Activated CD8-positive, alpha-beta memory T cell treated with anti-CD3 and anti-CD28 coated beads for 48 hours (primary cell): ENCODE measurements around the gene GSG1.
"Not testable (repeated sequence)": the region's sequence is repeated elsewhere in the genome, so short reads cannot be mapped to it uniquely, and the experiment has no call there.

ENCODE experiments used
- DNase-seq, 3 experiments: peaks; one replicate each; pipeline ENCODE4 v3.0.0-alpha.2; 2020; ENCODE audit warnings: low read depth in 2 of 3, low spot score in 2 of 3

The GSG1 gene

GRCh38 chr12:13093191-13093847, 10.1 kb downstream of the GSG1 start:
- DNase-seq, result no peak

- no peak for DNase-seq
Observed at GRCh38 chr12:13091832-13092231, 11.6 kb downstream of the GSG1 start.

GRCh38 chr12:13090054-13090453, 13.4 kb downstream of the GSG1 start:
- no peak for DNase-seq

- DNase-seq, result no peak
Observed at GRCh38 chr12:13088496-13088895, 15.0 kb downstream of the GSG1 start.

GRCh38 chr12:13087766-13088165, 15.7 kb downstream of the GSG1 start:
- no peak for DNase-seq

- DNase-seq, result no peak
Observed at GRCh38 chr12:13085968-13086686, 17.3 kb downstream of the GSG1 start.

GRCh38 chr12:13084898-13085640, 18.4 kb downstream of the GSG1 start:
- DNase-seq, result no peak

GRCh38 chr12:13083638-13084037, 19.8 kb downstream of the GSG1 start:
- DNase-seq, result not testable (repeated sequence)

- DNase-seq, result no peak
Observed at GRCh38 chr12:13082861-13083260, 20.6 kb downstream of the GSG1 start.

GRCh38 chr12:13080266-13080665, 23.2 kb downstream of the GSG1 start:
- DNase-seq, result no peak

GRCh38 chr12:13079440-13079906, 24.0 kb downstream of the GSG1 start:
- no peak for DNase-seq

- DNase-seq, result no peak
Observed at GRCh38 chr12:13075786-13076570, 27.5 kb downstream of the GSG1 start.

GRCh38 chr12:13075118-13075480, 28.4 kb downstream of the GSG1 start:
- DNase-seq, result no peak

- DNase-seq, result no peak
Observed at GRCh38 chr12:13074396-13075117, 28.9 kb downstream of the GSG1 start.

- no peak for DNase-seq
Observed at GRCh38 chr12:13073173-13073572, 30.3 kb downstream of the GSG1 start.

- no peak for DNase-seq
Observed at GRCh38 chr12:13071305-13072280, 31.9 kb downstream of the GSG1 start.

GRCh38 chr12:13069380-13069779, 34.1 kb downstream of the GSG1 start:
- DNase-seq, result no peak

- DNase-seq, result no peak
Observed at GRCh38 chr12:13067322-13067721, 36.1 kb downstream of the GSG1 start.

- DNase-seq, result no peak
Observed at GRCh38 chr12:13066459-13066858, 37.0 kb downstream of the GSG1 start.
